ENCODE results near the gene BRF1.
"Not testable (repeated sequence)": the region's sequence is repeated elsewhere in the genome, so short reads cannot be mapped to it uniquely, and the experiment has no call there.

BRF1 gene

GRCh38 chr14:105315941-105316576, 15.3 kb upstream of the BRF1 start:
- DNase-seq (ENCODE audit: low read depth) = no peak

GRCh38 chr14:105315211-105315721, 14.5 kb upstream of the BRF1 start:
- DNase-seq (ENCODE audit: low read depth) = no peak

- peak; percentile 83 for DNase-seq (ENCODE audit: low read depth)
Observed at GRCh38 chr14:105314287-105315200, 13.7 kb upstream of the BRF1 start, which contains the start of gene PACS2. Gene PACS2 (plus strand): TSS chr14:105314748. CDS start chr14:105314919, 171 bp downstream.

- DNase-seq (ENCODE audit: low read depth) = no peak
Observed at GRCh38 chr14:105313381-105314286, 12.8 kb upstream of the BRF1 start.

GRCh38 chr14:105312973-105313372, 12.2 kb upstream of the BRF1 start:
- DNase-seq (ENCODE audit: low read depth) = no peak

- no peak for DNase-seq (ENCODE audit: low read depth)
Observed at GRCh38 chr14:105311838-105312237, 11.0 kb upstream of the BRF1 start.

GRCh38 chr14:105309371-105309770, 8.6 kb upstream of the BRF1 start:
- DNase-seq (ENCODE audit: low read depth) = no peak

GRCh38 chr14:105307052-105307727, 6.4 kb upstream of the BRF1 start:
- DNase-seq (ENCODE audit: low read depth) = no peak

- DNase-seq (ENCODE audit: low read depth) = no peak
Observed at GRCh38 chr14:105305791-105306190, 5.0 kb upstream of the BRF1 start.

- DNase-seq (ENCODE audit: low read depth) = no peak
Observed at GRCh38 chr14:105305345-105305744, 4.5 kb upstream of the BRF1 start.

- no peak for DNase-seq (ENCODE audit: low read depth)
Observed at GRCh38 chr14:105304565-105304964, 3.8 kb upstream of the BRF1 start.

- no peak for DNase-seq (ENCODE audit: low read depth)
Observed at GRCh38 chr14:105303949-105304348, 3.1 kb upstream of the BRF1 start.

- not testable (repeated sequence) for DNase-seq (ENCODE audit: low read depth)
Observed at GRCh38 chr14:105301915-105302249, 1.1 kb upstream of the BRF1 start.

GRCh38 chr14:105301103-105301914, 508 bp upstream of the BRF1 start:
- DNase-seq (ENCODE audit: low read depth) = peak; percentile 100

- peak; percentile 27 for DNase-seq (ENCODE audit: low read depth)
Observed at GRCh38 chr14:105299654-105300541, 903 bp downstream of the BRF1 start.

- DNase-seq (ENCODE audit: low read depth) = not testable (repeated sequence)
Observed at GRCh38 chr14:105297311-105297710, 3.5 kb downstream of the BRF1 start.

GRCh38 chr14:105294142-105294597, 6.6 kb downstream of the BRF1 start:
- peak; percentile 54 for DNase-seq (ENCODE audit: low read depth)

- no peak for DNase-seq (ENCODE audit: low read depth)
Observed at GRCh38 chr14:105292826-105293711, 7.7 kb downstream of the BRF1 start.
